Esophagus (tissue), 2 donors: ENCODE data around the gene PDE2A. TPM values are rescaled to one million over a fixed set of nuclear protein-coding genes. Genes with fewer than 3 reads are reported as not detected.

ENCODE experiments used
- H3K27ac ChIP-seq, 2 donors: one replicate each; pipeline ENCODE4 v1.5.1; 2013; ENCODE audit warnings: low read depth in 2 of 2, mild to moderate bottlenecking in 2 of 2, inconsistent platforms in 1 of 2, low read length in 1 of 2, moderate library complexity in 1 of 2
- H3K27me3 ChIP-seq, 2 donors: one replicate each; pipeline ENCODE4 v1.6.1; 2013; ENCODE audit warnings: low read length in 2 of 2, control low read depth in 1 of 2, mild to moderate bottlenecking in 1 of 2; ENCODE audit not compliant: insufficient read depth in 2 of 2, control insufficient read depth in 1 of 2
- H3K36me3 ChIP-seq, 2 donors: one replicate each; pipeline ENCODE4 v1.6.1; 2013; ENCODE audit warnings: low read length in 1 of 2; ENCODE audit not compliant: control insufficient read depth in 2 of 2, insufficient read depth in 2 of 2
- H3K4me1 ChIP-seq, 2 donors: one replicate each; pipeline ENCODE4 v1.6.1; 2013; ENCODE audit warnings: low read length in 1 of 2; ENCODE audit not compliant: control insufficient read depth in 2 of 2, insufficient read depth in 2 of 2
- H3K4me3 ChIP-seq, 2 donors: one replicate each; pipeline ENCODE4 v1.5.1; 2013; ENCODE audit warnings: low read length in 2 of 2, mild to moderate bottlenecking in 2 of 2, low read depth in 1 of 2, moderate library complexity in 1 of 2
- H3K9me3 ChIP-seq, 2 donors: one replicate each; pipeline ENCODE4 v1.6.1; 2013; ENCODE audit warnings: mild to moderate bottlenecking in 2 of 2, low read depth in 1 of 2, low read length in 1 of 2, moderate library complexity in 1 of 2; ENCODE audit not compliant: control insufficient read depth in 2 of 2, insufficient read depth in 1 of 2
- WGBS, 2 donors: extraction: QIAGEN DNeasy Blood & Tissue Kit; methylation state at CpG; one replicate each; pipeline ENCODE4 v1.1.7; 2013; 5-methylcytosine and 5-hydroxymethylcytosine counted together
- polyA plus RNA-seq, 2 donors: library from polyadenylated mRNA; stranded (reverse); fragments of 200-250 nt; gene quantifications; one replicate each; pipeline ENCODE4 v1.2.3, GENCODE V29; 2013
- donor health status: healthy with polysubstance abuse.
- donor health status: Bipolar disorder and iron deficiency.

Gene PDE2A
- polyA plus RNA-seq, 2 donors, result 6.9 to 7.6 TPM

DNA sequence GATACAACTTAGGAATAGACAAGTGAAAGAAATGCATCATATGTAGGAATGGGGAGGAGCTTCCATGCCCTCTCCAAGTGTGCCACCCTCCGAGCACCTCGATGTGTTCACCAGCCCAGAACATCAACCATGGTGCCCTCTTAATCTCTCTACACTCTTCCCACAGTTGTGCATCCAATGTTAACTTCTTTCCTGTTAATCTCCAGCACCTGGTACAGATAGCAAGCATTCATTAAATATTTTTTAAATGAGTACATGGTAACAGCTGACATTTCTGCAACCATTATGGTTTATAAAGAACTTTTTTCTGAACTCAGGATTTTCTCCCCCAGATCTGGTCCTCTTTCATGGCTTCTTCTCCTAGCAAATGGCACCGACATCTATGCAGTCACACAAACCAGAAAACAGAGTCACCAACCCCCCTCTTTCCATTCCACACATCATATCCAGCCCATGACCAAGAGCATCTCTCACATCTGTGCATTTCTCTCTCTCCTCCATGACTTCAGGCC, 121.8 kb downstream of the PDE2A start:
- Histone ChIP-seq H3K36me3 (no peaks in the 10 kb centered on the region), H3K27me3 (no peaks in the 10 kb centered on the region), H3K4me3 (no peak overlapping the region), H3K27ac (no peak overlapping the region), H3K9me3 (no peaks in the 10 kb centered on the region), H3K4me1 (peaks cover 0 to 3% of the 10 kb centered on the region in 2 donors)
- WGBS, 2 donors, result 90 to 94% methylated on average over 3 of the region's 3 CpGs

GRCh38 chr11:72551571-72551970, 122.7 kb downstream of the PDE2A start:
- Histone ChIP-seq H3K4me3 (no peak overlapping the region), H3K27ac (no peak overlapping the region), H3K36me3 (no peaks in the 10 kb centered on the region), H3K27me3 (no peaks in the 10 kb centered on the region), H3K9me3 (no peaks in the 10 kb centered on the region), H3K4me1 (peaks cover 0 to 3% of the 10 kb centered on the region in 2 donors)
- 93 to 94% methylated on average over 5 of the region's 5 CpGs for WGBS, 2 donors

GRCh38 chr11:72548463-72548862, 125.8 kb downstream of the PDE2A start:
- Histone ChIP-seq H3K36me3 (no peaks in the 10 kb centered on the region), H3K4me3 (no peak overlapping the region), H3K27me3 (no peaks in the 10 kb centered on the region), H3K4me1 (peaks cover 0 to 3% of the 10 kb centered on the region in 2 donors), H3K27ac (no peak overlapping the region), H3K9me3 (no peaks in the 10 kb centered on the region)
- 81% methylated on average over 6 of the region's 6 CpGs for WGBS, 2 donors

DNA sequence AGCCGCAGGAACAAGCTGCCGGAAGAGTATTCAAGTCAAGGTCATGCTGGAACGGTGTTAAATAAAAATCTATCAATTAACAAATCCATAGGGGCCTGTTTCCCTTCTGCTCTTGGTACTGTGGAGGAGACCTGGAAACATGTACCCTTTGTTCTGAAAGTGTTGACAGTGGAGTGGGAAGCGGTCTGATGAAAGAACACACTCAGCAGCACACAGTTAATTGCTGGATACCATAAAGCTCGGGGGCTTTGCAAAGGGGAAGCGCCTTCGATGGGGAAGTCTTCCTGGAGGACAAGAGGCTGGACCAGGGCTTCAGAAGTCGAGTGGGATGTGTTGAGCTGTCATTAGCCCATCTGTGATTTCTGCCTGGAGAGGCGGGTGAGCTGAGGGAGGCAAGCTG, 127.4 kb downstream of the PDE2A start:
- Histone ChIP-seq H3K9me3 (no peaks in the 10 kb centered on the region), H3K36me3 (no peaks in the 10 kb centered on the region), H3K4me3 (no peak overlapping the region), H3K27ac (no peak overlapping the region), H3K27me3 (peaks cover 0 to 3% of the 10 kb centered on the region in 2 donors), H3K4me1 (peaks cover 0 to 3% of the 10 kb centered on the region in 2 donors)
- WGBS, 2 donors, result 66 to 70% methylated on average over 9 of the region's 9 CpGs

DNA sequence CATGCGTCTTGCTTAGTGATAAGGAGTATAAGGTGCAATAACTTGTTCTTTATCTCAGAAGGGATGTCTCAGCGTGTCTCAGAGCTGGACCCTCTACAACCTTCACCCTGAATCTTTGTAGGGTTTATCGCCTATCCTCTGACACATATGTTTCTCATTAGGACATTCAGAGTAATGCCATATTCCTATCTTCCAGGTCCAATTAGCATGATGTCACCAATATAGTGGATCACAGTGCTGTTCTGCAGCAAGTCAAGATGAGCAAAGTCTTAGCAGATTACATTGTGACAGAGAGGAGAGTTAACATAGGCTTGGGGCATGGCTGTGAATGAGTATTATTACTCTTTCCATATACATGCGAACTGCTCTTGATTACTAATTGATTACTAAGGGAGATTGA, 129.6 kb downstream of the PDE2A start:
- Histone ChIP-seq H3K9me3 (no peaks in the 10 kb centered on the region), H3K4me3 (no peak overlapping the region), H3K36me3 (no peaks in the 10 kb centered on the region), H3K27ac (no peak overlapping the region), H3K4me1 (peaks cover 0 to 3% of the 10 kb centered on the region in 2 donors), H3K27me3 (peaks cover 0 to 3% of the 10 kb centered on the region in 2 donors)
- WGBS, 2 donors, result 87 to 90% methylated on average over 4 of the region's 4 CpGs

DNA sequence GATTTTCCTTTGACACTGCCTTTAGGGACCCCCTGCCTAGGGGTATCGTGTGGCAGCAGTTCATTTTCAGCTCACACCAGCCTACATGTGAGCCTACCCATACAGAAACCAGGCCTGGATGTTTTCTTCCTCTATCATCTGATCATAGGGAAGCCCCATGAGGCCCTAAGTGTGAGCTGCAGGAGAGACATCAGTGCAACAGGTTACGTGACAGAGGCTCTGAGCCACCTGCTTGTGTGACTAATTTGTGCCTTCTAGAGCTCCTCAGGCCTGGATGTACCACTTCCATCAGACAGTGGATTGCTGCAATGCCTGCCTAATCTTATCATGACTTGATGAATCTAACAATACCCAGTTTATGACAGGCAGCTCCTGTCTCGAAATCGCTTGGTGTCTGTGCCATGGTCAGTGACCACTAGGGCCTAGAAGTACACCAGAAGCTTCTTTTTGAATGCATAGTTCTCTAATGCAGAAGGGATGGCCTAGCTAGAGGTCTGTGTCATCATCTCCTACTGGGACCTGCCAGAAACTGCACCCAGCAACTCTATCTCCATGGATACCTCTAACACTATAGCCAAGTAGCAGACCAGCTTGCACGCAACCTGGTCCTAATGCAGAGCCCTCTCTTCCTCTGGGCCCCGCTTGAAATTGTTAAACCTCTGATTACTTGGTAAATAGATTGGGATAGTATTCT, 130.2 kb downstream of the PDE2A start:
- H3K4me1 ChIP-seq, result no peaks in the 10 kb centered on the region
- H3K27ac ChIP-seq, result no peak overlapping the region
- WGBS, 2 donors, result 89% methylated on average over 6 of the region's 6 CpGs
- peaks cover 0 to 3% of the 10 kb centered on the region in 2 donors for H3K27me3 ChIP-seq
- no peaks in the 10 kb centered on the region for H3K9me3 ChIP-seq
- no peak overlapping the region for H3K4me3 ChIP-seq
- H3K36me3 ChIP-seq, result no peaks in the 10 kb centered on the region

DNA sequence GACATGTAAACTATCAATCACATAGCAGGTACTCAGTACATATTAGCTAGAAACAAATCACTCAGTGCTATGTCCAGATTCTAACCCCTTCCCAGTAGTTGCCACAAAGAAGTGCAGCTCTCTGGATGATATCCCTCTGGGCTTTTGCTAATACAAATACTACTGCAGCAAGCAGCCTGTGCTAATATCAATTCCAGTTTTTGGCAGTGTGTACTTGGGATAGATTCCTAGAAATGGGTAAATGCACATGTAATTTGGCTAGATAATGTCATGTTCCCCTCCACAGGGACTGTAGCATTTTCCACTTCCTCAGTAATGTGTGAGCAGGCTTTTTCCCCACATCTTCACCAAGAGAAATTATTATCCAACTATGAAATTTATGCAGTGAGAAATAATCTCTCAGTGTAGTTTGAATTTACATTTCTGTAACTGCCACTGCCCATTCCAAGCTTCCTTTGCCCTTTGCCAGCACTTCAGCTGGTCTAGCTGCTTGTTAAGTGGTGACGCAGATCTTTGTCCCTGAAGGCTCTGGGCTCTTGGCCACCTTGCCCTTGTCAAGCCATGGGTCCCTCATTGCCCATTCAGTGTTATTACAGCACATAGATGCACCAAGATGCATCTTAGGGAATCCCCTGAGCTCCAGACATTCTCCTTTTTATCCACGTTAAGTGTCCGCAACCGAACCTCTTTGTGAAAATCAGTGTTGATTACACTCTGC, 132.8 kb downstream of the PDE2A start:
- no peaks in the 10 kb centered on the region for H3K9me3 ChIP-seq
- H3K27me3 ChIP-seq, result peaks cover 0 to 3% of the 10 kb centered on the region in 2 donors
- WGBS, 2 donors, result 91 to 92% methylated on average over 4 of the region's 4 CpGs
- no peak overlapping the region for H3K4me3 ChIP-seq
- H3K36me3 ChIP-seq, result no peaks in the 10 kb centered on the region
- no peaks in the 10 kb centered on the region for H3K4me1 ChIP-seq
- H3K27ac ChIP-seq, result no peak overlapping the region

DNA sequence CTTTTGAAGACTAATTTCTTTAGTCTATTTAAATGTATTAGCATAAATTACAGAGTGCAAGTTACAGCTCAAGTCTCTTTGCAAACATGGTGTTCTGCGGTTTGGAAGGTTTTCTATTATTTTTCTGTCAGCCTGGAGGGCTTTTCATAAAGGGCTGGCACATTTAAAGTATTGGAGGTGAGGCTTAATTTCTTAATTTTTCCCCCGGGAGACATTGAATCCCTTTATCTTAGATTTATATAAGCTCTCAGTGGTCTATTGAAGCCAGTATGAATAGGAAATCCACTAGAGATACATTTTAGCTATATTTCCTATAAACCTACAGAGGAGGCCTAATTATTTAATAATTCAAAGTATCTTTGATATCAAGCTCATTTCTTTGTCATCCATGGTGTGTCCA, 137.2 kb downstream of the PDE2A start:
- 66 to 87% methylated on average over 2 of the region's 2 CpGs for WGBS, 2 donors
- H3K4me1 ChIP-seq, result no peaks in the 10 kb centered on the region

GRCh38 chr11:72535194-72535547, 139.1 kb downstream of the PDE2A start:
- 54 to 61% methylated on average over 3 of the region's 3 CpGs for WGBS, 2 donors

More for the DNA sequence above, 137.2 kb downstream of the PDE2A start:
- Histone ChIP-seq H3K36me3 (no peaks in the 10 kb centered on the region), H3K27ac (no peak overlapping the region), H3K9me3 (no peaks in the 10 kb centered on the region), H3K27me3 (peaks cover 0 to 2% of the 10 kb centered on the region in 2 donors), H3K4me3 (no peak overlapping the region)

More at GRCh38 chr11:72535194-72535547, 139.1 kb downstream of the PDE2A start:
- H3K4me3 ChIP-seq, result no peak overlapping the region
- no peaks in the 10 kb centered on the region for H3K9me3 ChIP-seq
- no peaks in the 10 kb centered on the region for H3K4me1 ChIP-seq
- H3K27ac ChIP-seq, result no peak overlapping the region
- H3K36me3 ChIP-seq, result no peaks in the 10 kb centered on the region
- H3K27me3 ChIP-seq, result no peaks in the 10 kb centered on the region
